AG04449 (cell line): ENCODE data around the gene UBE3D.

Experiments used
- CTCF ChIA-PET: fragments of 350-600 bp; formaldehyde crosslinking; extraction: SDS; loops from one replicate; lab custom pipeline; 2021; ENCODE audit warnings: antibody characterized with exemption; lab: Yijun Ruan, JAX
- POLR2A ChIA-PET: fragments of 400-600, 350-600 bp; formaldehyde crosslinking; extraction: SDS; loops from one replicate; lab custom pipeline; 2020; ENCODE audit warnings: antibody characterized with exemption, inconsistent platforms; lab: Yijun Ruan, JAX
- DNase-seq: peaks from one replicate; pipeline ENCODE4 v3.0.0-alpha.2; 2010; ENCODE audit warnings: low read depth, low spot score
- H3K4me3 ChIP-seq: 2 replicates; pipeline ENCODE4 v1.5.1; 2011; ENCODE audit warnings: low read depth, mild to moderate bottlenecking, control low read depth, low read length
- TF ChIP-seq, protein P1 (sequence below): IDR thresholded peaks from one replicate; pipeline ENCODE4 v1.5.1; 2011; ENCODE audit warnings: mild to moderate bottlenecking, moderate library complexity, low read length, control low read depth, inconsistent platforms; ENCODE audit not compliant: insufficient read depth; ENCODE audit errors: missing control alignments

Gene UBE3D, protein sequence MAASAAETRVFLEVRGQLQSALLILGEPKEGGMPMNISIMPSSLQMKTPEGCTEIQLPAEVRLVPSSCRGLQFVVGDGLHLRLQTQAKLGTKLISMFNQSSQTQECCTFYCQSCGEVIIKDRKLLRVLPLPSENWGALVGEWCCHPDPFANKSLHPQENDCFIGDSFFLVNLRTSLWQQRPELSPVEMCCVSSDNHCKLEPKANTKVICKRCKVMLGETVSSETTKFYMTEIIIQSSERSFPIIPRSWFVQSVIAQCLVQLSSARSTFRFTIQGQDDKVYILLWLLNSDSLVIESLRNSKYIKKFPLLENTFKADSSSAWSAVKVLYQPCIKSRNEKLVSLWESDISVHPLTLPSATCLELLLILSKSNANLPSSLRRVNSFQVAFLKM

DNA sequence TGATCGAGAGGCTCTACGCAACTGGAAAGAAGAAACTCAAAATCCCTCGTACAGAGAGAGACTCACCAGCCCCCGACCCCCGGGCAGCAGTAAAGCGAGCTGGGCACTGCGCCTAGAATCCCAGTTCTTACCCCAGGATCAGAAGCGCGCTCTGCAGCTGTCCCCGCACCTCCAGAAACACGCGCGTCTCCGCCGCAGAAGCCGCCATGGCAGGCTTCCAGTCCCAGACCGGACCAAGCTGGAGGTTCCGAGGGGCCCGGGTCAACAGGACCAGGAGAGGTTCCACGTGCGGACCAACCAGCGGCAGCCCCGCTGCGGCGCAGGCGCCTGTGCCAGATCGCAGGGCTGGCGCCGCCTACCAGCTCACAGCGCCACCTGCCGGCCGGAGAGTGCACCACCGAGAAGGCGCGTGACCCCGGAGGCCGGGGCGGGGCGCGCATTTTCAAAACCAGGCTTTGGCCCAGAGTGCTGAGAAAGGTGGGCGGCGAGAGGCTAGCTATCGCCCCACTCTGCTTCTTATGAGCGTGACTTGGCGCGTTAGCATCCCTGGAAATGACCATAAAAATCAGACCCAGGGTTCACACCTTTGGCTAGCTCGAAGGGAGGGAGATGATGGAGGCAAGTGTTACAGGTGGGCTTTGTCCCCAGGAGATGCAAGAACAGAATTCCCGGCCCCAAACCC, at the start of gene UBE3D:
Gene UBE3D, minus strand, starts transcription at position 331 of the 682 bp plus-strand sequence. Its CDS starts 123 bp downstream, at position 208.
- DNase-seq, result no peak
- POLR2A ChIA-PET, result interaction anchor here (0.8 to 1.3 kb wide), 4 partner anchors 118 to 702 kb away, joined by 3 read pairs; partner anchors contain the start of genes PRSS35 and TPBG
- CTCF ChIA-PET, result interaction anchor here (0.5 to 10.8 kb wide), 99 partner anchors 9 to 1155 kb away, joined by 3 to 493 read pairs (median 6); partner anchors contain the start of genes IBTK, ME1, PGM3 and PRSS35
- H3K4me3 ChIP-seq, result peak within 1 kb of the TSS; percentile 84
- TF ChIP-seq, protein P1, sequence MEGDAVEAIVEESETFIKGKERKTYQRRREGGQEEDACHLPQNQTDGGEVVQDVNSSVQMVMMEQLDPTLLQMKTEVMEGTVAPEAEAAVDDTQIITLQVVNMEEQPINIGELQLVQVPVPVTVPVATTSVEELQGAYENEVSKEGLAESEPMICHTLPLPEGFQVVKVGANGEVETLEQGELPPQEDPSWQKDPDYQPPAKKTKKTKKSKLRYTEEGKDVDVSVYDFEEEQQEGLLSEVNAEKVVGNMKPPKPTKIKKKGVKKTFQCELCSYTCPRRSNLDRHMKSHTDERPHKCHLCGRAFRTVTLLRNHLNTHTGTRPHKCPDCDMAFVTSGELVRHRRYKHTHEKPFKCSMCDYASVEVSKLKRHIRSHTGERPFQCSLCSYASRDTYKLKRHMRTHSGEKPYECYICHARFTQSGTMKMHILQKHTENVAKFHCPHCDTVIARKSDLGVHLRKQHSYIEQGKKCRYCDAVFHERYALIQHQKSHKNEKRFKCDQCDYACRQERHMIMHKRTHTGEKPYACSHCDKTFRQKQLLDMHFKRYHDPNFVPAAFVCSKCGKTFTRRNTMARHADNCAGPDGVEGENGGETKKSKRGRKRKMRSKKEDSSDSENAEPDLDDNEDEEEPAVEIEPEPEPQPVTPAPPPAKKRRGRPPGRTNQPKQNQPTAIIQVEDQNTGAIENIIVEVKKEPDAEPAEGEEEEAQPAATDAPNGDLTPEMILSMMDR, result peak; percentile 96

DNA sequence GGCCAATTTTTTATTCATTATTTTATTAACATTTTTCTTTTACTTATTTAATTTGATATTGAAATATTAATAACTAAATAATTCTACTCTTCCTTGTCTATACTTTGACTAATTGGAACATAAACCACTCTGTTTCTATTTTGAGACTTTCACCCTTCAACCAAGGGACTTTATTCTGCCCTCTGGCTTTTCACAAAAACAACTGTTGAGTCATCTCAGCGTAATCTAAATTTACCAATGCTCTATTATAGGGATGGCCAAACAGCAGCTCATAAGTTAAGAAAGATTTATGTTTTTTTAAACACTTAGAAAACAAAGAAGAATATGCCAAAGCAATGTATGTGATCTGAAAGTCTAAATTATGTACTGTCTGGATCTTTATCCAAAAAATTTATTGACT, 48.5 kb upstream of the UBE3D start:
- H3K4me3 ChIP-seq, result no peak overlapping the region
- TF ChIP-seq, protein P1, result no peak
- ChIA-PET CTCF (interaction anchor here (1.5 to 7.6 kb wide), 2 partner anchors 47 to 101 kb away, joined by 5 to 44 read pairs; partner anchors contain the start of genes DOP1A and UBE3D), POLR2A (no interaction called here)
- no peak for DNase-seq

DNA sequence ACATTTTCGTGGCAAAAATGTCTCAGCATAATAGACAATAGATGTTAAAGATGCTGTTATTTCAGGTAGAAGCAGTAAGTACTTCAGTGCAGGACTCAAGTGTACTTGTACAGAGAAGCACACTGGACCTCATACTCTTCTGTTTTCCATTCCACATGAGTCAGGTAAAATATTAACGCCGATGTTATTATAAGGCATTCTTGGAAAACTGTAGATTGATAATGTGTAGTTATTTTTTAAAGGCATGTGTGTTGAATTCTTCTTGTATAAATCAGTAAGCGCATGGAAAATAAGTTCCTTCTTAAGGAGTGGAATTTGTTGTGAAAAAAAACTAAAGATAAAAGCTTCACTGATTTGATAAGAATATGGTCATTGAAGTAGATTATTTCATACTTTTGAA, 47.6 kb upstream of the UBE3D start:
- POLR2A ChIA-PET, result no interaction called here
- H3K4me3 ChIP-seq, result no peak overlapping the region
- TF ChIP-seq, protein P1, result no peak
- CTCF ChIA-PET, result interaction anchor here (1.0 to 7.6 kb wide), 2 partner anchors 43 to 46 kb away, joined by 3 to 44 read pairs; partner anchors contain the start of genes DOP1A and UBE3D
- DNase-seq, result no peak

DNA sequence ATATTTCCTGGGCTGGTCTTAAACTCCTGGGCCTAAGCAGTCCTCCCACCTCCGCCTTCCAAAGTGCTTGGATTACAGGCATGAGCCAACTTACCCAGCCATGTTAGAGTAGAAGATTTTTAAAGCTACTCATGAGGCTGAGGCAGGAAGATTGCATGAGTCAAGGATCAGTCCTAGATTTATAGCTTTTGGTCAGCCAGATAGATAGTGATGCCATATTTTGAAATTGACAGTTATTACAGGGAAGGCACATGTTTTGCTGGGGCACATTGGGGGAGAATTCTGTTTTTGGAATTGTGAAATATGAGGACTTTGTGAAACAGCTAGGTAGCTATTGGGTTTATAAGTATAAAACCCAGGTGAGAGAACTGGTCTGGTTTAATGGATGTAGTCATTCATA, 42.7 kb upstream of the UBE3D start:
- H3K4me3 ChIP-seq, result no peak overlapping the region
- no peak for DNase-seq
- POLR2A ChIA-PET, result no interaction called here
- CTCF ChIA-PET, result interaction anchor here (0.9 to 3.9 kb wide), 4 partner anchors 9 to 107 kb away, joined by 3 to 29 read pairs (median 4); partner anchors contain the start of genes DOP1A and UBE3D
- TF ChIP-seq, protein P1, result no peak

DNA sequence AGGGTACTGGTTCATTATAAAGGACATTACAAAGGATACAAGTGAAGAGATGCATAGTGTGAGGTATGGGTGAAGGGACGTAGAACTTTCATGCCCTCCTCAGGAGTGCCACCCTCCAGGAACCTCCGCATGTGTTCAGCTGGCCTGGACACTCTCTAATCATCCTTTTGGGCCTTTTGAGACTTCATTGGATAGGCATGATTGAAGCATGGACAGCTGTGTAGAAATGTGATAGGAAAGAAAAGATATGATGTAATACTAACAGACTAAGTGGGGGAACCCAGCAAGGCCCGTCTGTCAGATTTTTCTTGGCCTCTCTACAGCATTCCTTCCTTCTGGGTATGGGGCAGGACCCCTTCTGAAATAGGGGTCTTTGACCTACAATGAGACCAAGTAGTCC, 32.9 kb upstream of the UBE3D start:
- ChIA-PET POLR2A (no interaction called here), CTCF (interaction anchor here (1.4 to 4.8 kb wide), 3 partner anchors 18 to 32 kb away, joined by 3 to 39 read pairs (median 4); partner anchors contain the start of genes DOP1A and UBE3D)
- H3K4me3 ChIP-seq, result no peak overlapping the region
- no peak for DNase-seq
- TF ChIP-seq, protein P1, result no peak
